PC-9 (cell line): ENCODE measurements around the gene SELENOI.

Experiments used
- CTCF ChIP-seq: fragments of 200-600 bp; sonication (generic); conservative IDR thresholded peaks from 2 replicates; pipeline ENCODE4 v1.6.1; 2017; ENCODE audit warnings: mixed run types, antibody characterized with exemption, mild to moderate bottlenecking, moderate library complexity
- EZH2 ChIP-seq: fragments of 200-600 bp; sonication (generic); IDR thresholded peaks from 2 replicates; pipeline ENCODE4 v1.8.0; 2017; ENCODE audit warnings: antibody characterized with exemption, low read depth

- TF ChIP-seq CTCF (no peak), EZH2 (no peak)
These were observed 30.9 kb downstream of the SELENOI start for GRCh38 chr2:26376799-26377198.
